Measurements from ENCODE around the gene EVI5.

Gene EVI5

DNA sequence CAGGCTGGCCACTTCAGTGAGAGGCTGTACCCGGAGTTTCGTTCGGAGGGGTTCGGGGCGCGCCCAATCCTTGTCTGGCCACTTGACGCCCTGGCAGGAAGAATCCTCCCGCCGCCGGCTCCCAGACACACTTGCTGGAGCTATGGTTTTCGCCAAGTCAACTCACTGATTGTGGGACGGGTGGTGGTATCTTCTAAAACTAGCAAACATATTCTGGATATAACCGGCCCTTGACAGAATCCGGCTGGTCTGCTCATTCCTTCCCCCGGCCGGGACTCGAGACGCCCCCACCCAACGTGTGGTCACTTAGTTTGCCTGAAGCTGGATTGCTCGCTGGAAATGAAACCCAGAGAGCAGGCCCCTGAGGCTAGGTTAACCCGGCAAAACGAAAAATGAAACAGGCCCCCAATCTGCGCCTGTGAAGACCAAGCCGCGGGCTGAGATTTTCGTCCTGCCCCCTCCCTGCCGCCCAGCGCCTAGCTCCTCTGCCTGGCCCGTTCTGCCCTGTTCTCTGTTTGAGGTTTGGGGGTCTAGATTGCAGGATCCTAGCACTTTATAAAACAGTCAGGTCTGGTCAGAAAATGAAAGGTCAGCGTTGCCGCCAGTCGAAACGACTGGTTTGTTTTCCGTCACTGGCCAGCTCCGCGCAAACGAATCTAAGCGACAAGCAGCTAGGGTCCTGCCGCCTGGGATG lies 302.8 kb downstream of the EVI5 start:
- DNase-seq, result no peak

DNA sequence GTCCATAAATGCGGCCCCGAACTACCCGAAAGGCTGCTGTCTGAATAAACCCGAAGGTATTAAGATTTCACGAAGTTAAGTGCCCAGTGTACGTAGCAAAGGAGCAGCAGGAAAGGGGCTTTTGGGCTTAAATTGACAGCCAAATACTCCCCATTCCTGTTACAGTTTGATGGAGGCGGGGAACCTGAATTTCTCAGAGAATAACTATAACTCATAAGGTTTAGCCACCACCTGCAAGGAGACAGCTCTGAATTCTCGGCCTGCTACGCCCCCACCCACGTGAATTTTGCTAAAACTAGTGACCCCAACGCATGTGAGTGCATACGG lies 303.3 kb downstream of the EVI5 start:
- no peak for DNase-seq

DNA sequence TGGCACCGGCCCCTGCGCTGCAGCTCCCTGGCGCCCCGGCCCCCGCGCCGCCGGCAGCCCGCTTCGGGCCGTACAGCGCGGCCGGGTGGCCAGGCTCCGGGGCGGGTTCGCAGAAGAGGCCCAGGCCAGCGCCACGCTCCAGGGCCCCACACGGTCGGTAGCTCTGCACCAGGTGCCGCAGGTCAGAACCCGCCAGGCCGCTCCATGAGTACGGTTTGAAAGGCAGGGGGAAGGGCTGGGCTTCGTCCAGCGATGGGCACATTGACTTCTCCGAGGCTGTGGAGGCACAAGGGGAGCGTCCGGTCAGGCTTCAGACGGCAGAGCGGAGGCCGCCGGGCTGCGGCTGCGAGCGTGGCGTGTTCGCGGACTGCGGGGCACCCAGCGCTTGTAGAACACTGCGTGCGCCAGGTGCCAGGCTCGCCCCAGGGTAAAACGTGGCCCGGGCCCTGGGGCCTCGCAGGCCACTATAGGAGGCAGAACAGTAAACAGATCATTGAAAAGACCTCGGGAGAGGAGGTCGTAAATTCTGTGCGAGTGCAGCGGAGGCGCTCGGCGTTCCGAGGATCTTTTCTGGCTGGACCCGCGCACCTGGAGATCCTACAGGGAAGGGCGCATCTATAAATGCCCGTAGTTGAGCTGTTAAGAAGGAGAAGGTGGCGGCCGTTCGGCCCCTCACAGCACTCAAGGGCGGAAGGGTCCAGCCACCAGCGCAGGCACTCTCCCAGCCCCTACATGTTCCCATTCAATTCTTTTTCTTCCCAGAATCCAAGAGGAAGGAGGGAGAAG lies 303.9 kb downstream of the EVI5 start:
- DNase-seq, result no peak

DNA sequence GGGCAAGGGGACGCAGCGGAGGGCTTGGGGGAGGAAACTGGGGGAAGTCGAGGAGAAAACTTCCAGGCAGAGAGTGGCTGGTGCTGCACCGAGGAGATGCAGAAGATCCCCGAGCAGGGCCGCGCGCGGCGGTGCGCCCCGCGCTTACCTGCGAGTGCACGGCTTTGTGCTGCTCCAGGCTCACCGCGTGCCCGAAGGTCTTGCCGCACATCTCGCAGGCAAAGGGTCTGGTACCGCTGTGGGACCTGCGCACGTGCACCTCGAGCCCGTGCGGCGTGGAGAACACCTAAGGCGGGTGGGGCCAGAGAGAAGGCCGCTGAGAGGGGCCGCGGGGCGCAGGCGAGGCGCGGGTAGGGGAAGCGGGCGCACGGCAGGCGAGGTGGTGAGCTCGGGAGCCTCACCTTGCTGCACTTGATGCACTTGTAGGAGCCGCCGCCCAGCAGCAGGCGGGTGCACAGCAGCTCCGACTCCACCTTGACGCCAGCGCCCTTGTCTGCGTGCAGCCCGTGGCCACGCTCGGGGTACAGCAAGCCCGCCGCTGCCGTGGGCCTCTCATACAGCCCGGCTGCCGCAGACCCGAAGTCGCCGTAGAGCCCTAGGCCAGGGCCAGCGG lies 304.6 kb downstream of the EVI5 start:
- DNase-seq, result no peak

DNA sequence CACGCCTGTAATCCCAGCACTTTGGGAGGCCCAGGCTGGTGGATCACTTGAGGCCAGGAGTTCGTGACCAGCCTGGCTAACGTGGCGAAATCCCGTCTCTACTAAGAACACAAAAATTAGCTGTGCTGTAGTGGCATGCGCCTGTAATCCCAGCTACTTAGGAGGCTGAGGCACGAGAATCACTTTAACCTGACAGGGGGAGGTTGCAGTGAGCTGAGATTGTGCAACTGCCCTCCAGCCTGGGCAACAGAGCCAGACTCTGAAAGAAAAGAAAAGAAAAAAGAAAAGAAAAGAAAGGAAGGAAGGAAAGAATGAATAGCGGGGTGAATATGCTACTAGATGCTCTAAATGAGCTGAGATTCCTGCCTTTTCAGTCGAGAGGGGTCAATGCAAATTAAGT lies 305.3 kb downstream of the EVI5 start:
- no peak for DNase-seq

DNA sequence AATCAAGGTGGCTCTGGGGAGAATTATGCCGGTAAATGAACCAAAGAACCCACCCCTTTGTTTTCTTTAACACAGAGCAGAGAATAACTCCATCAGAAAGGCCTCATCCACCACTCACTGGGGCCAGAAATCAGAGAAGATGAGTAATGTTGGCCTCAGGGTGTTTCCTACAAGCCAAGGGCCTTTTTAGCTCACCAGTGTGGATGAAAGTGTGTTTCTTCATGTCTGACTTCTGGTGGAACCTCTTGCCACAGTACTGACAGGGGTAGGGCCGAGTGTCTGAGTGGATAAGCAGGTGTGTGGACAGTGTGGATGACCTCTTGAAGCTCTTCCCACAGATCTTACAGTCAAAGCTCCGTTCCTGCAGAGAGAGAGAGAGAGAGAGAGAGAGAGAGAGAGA lies 306.5 kb downstream of the EVI5 start:
- DNase-seq, result no peak

DNA sequence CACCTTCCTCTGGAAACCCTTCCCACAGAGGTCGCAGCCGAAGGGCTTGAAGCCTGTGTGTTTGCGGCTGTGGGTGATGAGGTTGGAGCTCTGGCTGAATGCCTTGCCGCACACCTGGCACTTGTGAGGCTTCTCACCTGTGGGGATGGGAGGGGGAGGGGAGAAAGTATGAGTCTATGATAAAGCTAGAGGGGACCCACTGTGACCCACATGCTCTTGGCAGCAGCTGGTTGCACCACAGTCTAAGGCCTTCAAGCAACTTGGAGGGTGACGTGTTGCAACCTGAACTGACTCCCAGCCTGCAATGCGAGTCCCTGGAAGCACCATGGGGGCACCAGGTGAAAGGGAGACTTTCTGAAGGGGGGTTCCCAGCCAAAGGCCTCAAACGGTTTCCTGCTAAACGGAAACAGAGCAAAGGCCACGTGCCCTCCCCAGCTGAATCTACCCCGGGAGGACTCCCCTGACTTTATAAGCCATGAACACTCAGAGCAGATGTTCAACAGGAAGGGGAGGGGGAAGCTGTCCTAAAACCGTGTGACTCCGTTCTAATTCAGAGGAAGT lies 308.8 kb downstream of the EVI5 start:
- peak; percentile 5 to 44 (median 10) for DNase-seq

DNA sequence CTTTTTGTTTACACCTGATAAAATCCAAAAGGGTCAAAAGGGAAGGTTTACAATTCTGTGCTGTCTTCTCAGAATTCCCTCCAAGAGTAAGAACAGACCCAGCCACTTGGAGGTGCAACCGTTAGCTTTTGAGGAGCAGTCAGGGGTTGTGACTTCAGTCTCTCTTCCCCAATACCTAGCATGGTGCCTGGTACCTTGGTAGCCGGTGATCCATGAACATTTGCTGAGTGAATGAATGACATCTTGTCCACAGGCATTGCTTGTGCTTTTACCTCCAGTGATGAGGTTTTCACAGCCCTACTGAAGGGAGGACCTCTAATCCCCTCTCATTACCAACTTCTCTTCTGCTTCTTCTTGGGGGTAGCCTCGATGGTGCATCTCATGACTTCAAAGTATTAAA lies 309.9 kb downstream of the EVI5 start:
- DNase-seq, result no peak

DNA sequence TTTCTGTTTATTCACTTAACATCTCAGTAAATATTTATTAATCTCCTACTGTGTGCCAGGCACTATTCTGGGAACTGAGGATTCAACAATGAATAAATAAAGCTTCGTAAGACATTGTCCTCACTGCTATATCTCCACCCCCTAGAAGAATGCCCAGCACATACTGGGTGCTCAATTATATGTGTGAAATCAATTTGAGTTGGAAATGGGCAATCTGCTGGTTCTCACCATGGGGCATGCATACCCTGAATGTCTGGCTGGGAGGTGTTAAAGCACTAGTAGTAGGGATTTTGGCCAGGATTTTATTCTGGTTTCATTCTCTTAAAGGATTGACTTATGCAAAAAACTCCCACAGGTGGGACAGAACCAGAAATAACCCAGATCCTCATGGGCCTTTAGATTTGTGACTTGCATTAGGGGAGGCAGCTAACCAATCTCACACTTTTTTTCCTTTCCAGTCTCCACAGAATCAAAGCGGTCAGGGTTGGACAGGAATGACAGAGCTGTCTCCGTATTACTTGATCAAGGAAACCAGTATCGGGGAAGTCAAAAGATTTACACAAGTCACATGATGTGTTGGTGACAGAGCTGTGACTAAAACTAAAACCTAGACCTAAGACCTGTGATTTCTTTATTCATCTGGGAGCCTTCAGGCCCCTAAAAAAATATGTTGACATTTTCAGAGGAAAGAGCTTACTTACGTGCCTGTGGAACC lies 311.0 kb downstream of the EVI5 start:
- no peak for DNase-seq

DNA sequence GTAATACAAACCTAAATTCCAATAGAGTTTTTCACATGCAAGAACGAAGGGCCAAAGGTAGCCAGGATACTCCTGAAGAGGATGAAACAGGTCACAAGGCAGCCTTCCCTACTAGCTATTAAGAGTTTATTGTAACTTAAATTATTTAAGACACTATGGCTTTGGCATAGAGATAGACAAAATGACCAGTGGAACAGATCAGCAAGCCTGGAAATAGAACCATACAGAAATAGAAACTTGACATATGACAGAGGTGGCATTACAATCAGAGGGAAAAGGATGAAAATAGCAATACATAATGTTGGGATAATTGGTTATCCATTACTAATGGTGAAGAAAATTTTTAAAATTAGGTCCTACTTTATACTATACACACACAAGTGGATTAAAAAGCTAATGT lies 314.7 kb downstream of the EVI5 start:
- DNase-seq, result no peak

DNA sequence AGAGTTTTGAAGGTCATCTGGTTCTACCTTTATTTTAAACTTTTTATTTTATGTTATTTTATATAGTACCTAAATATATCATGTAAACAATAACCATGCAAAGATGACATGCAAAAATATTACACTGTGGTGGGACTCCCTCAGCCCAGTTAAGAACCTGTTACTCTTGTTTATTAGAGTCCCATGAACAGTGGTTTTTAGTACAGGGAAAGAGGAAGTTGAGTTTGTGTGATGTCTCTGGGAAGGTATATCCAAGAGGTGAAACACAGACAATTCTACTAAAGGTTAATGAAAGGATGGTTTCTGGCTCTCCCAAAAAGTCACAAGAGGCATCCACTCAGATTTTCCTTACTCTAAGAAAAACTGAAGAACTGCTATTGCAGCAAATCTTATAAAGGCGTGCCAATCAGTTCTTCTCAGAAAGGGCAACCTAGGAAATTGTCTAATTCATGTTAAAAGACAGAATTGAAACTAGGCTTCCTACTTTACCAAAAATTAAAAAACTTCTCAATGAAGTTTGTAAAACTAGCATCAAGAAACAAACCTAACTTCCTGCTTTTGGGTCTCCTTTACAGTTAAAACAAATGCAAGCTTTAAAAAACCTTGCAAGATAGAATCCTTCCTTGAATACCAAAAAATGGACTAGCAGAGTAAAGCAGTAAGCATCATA lies 318.1 kb downstream of the EVI5 start:
- DNase-seq, result no peak

DNA sequence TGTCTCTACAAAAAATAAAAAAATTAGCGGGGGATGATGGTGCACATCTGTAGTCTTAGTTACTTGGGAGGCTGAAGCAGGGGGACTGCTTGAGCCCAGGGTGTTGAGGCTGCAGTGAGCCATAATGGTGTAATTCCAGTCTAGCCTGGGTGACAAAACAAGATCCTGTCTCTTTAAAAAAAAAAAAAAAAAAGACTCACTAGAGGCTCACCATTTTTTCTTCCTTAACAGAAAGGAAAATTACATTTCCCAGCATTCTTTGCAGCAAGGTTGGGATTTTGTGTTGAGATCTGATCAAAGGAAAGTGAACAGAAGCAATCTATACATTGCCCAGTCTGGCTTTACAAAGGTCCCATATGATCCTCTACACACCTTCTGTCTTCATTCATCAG lies 319.7 kb downstream of the EVI5 start:
- no peak for DNase-seq

DNA sequence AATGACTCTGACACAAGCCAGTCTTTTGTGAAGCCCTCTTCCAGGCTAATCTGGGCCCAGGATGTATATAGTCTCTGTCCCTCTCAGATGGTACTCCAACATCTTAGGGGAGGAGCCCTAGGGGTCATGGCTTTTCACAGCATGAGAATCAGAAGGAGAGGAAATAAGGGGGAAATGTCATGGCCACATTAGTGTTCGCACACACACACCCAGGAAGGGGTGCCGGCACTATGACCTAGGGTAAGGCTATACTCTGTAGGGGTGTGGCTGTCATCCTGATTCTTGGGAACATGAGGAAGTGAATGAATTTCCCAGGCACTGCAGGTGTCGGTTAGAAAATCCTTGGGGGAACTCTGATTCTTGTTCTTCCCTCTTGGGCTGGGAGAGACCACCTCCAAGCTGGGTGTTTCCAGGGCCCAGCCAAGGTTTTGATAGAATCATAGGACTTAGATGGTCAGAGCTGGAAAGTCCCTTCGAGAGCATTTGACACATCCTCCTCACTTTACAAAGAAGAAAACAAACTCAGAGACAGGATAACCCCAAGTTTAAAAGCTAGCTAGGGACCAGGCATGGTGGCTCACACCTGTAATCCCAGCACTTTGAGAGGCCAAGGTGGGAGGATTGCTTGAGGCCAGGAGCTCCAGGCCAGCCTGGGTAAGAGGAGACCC lies 320.2 kb downstream of the EVI5 start:
- DNase-seq, result no peak

DNA sequence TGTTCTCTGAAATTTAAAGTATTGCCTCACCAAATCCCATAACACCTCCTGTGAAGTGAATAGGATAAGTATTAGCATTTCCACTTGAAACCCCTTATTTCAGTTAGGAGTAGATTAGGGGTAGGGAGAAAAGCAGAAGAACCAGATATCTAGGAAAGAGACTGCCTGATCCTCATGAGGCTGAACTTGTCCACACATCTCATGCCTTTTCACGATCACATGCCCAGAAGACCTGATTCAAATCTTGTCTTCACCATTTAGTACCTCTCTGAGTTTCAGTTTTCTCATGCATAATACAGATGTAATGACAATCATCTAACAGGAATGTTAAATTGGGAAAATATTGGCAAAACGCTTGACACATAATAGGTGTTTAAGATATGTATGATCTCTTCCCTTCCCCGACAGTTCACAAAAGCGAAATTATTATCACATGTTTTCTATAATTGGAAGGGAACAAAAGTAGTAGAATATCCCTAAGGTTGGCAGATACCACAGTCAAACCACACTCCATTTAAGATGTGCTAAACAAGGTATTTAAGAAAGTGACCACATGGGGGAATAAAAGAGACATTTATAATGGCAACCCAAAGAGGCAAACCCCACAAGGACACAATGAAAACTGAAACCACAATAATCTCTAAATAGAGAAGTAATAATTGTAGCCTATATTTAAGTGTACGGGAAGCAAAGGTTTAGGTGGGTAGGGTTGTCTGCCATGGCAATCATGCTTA lies 323.4 kb downstream of the EVI5 start:
- peak in 1 of 3 experiments; percentile 13 for DNase-seq

DNA sequence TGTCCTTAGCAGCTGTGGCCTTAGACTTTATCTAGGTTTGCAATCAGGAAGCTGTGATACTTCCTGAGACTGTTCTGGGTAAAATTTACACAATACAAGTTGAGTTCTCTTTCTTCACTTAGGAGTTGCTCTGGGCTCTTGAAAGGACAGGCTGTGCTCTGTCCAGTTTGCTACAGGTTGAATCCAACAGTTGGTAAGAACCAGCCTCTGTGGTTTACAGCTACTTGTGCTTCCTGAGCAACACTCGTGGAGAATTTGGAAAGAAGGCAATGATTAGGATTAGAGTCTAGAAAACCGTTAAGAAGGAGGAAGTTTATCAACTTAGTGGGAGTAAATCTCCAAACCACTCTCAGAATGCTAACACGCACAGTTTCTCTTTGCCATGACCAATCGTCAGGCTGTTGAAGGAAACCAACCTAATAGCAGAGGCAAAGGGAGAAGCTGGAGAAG lies 325.0 kb downstream of the EVI5 start:
- no peak for DNase-seq

Data from NCI-H1417 (cell line).